Coronary artery (tissue), 2 donors: ENCODE data around the gene NTNG1.

Experiments
- DNase-seq: peaks from one replicate; pipeline ENCODE4 v3.0.0-alpha.2; 2017; ENCODE audit warnings: low spot score
- H3K27ac ChIP-seq, 2 donors: fragments of 200-600 bp; sonication (generic); one replicate each; pipeline ENCODE4 v1.5.1; 2016 to 2019
- H3K4me3 ChIP-seq: fragments of 200-600 bp; sonication (generic); 2 replicates; pipeline ENCODE4 v1.5.1; 2016; ENCODE audit warnings: mild to moderate bottlenecking, moderate library complexity
- CTCF ChIP-seq: fragments of 200-600 bp; sonication (generic); IDR thresholded peaks from one replicate; pipeline ENCODE4 v1.5.1; 2019; ENCODE audit warnings: antibody characterized with exemption

NTNG1 gene

GRCh38 chr1:107352850-107353249 is 212.0 kb downstream of the NTNG1 start:
- Histone ChIP-seq H3K4me3 (no peak overlapping the region), H3K27ac (no peak overlapping the region)
- TF ChIP-seq CTCF, result no peak
- DNase-seq, result no peak

GRCh38 chr1:107357376-107357775 is 216.5 kb downstream of the NTNG1 start:
- no peak for DNase-seq
- no peak overlapping the region for H3K27ac ChIP-seq
- H3K4me3 ChIP-seq, result no peak overlapping the region
- TF ChIP-seq CTCF, result no peak

- no peak overlapping the region for H3K4me3 ChIP-seq
- no peak overlapping the region for H3K27ac ChIP-seq
- TF ChIP-seq CTCF, result no peak
- no peak for DNase-seq
Measured at GRCh38 chr1:107358619-107359327, 217.9 kb downstream of the NTNG1 start.

- Histone ChIP-seq H3K27ac (no peak overlapping the region), H3K4me3 (no peak overlapping the region)
- DNase-seq, result no peak
- no peak for TF ChIP-seq CTCF
Measured at GRCh38 chr1:107359472-107360241, 218.8 kb downstream of the NTNG1 start.

GRCh38 chr1:107362468-107363140 is 221.8 kb downstream of the NTNG1 start:
- DNase-seq, result no peak
- Histone ChIP-seq H3K4me3 (no peak overlapping the region), H3K27ac (no peak overlapping the region)
- TF ChIP-seq CTCF, result no peak

GRCh38 chr1:107363154-107363553 is 222.3 kb downstream of the NTNG1 start:
- no peak for TF ChIP-seq CTCF
- DNase-seq, result no peak

More at GRCh38 chr1:107363154-107363553, 222.3 kb downstream of the NTNG1 start:
- Histone ChIP-seq H3K27ac (no peak overlapping the region), H3K4me3 (no peak overlapping the region)
